AG10803 (cell line): ENCODE measurements around the gene SLC27A4.

Source experiments
- DNase-seq: peaks from one replicate; pipeline ENCODE4 v3.0.0; 2010; ENCODE audit warnings: low read depth
- H3K4me3 ChIP-seq: 2 replicates; pipeline ENCODE4 v1.5.1; 2011; ENCODE audit warnings: mild to moderate bottlenecking, low read length, control low read depth
- CTCF ChIP-seq: conservative IDR thresholded peaks from 2 replicates; pipeline ENCODE4 v1.5.1; 2011; ENCODE audit warnings: mild to moderate bottlenecking, low read length, control low read depth, inconsistent platforms

The SLC27A4 gene

DNA sequence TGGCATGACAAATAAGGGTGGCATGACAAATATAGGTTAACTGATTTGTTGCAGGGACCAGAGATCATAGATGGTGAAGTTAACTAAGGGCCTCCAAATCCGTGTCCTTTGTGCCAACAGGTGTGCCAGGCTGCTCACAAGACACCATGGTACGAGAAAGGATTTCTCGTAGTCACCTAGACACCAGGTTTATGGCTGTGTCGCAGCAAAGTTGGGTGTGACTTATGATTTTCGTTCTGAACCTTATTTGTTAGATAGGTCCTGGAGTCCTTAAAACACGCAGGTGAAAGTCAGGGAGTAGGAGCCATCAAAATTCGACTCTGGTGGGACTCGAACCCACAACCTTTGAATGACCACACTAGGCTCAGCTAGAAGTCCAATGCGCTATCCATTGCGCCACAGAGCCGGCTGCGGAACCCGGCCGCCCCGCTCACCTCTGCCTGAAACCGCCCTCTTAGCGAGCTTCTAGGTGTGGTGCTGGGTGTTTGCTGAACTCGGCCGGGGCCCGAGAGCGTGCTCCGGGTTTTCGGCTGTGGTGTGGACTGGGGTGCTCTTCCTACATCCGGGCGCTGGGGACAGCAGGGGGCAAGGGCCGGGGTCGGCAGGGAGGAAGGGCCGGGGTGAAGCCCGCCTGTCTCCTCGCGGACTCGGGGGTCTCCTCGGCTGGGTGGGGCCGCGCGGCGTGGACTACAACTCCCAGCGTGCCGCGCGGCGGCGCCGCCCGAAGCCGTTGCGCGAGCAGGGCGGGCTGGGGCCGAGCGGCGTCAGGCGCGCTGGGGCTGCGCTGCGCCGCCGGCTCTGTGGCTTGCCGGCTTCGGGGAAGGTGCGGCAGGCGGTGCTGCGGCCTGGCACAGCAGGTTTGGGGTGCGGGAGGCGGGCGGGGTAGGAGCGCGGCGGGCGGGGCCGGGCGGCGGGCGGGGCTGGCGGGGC lies at the start of gene SLC27A4:
SLC27A4 (plus strand) TSS at position 767 of the 930 bp plus-strand sequence. CDS start 2,606 bp downstream, outside the sequence.
- peak within 1 kb of the TSS; percentile 76 for H3K4me3 ChIP-seq
- DNase-seq: peak; percentile 69
- no peak for TF ChIP-seq CTCF

GRCh38 chr9:128292009-128292408 lies 48.3 kb upstream of the SLC27A4 start:
- no peak for TF ChIP-seq CTCF
- no peak for DNase-seq

DNA sequence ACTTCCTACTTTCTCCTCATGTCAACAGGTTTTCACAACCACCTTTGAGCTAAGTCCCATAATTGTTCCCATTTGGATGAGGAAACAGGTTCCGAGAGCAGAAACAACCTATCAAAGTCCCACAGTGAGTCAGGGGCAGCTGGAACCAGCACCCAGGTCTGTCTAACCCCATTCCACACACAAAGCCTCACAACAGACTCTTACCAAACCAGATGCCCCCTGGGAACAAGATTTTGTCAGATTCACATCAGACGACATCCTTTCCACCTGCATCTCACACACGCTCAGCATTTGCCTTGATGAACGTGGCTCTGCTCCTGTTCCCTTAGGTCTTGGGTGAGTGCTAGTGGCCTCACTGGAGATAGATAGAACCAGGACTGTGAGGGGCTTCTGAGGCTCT lies 47.2 kb upstream of the SLC27A4 start:
- H3K4me3 ChIP-seq: no peak overlapping the region
- no peak for DNase-seq

More at GRCh38 chr9:128292009-128292408, 48.3 kb upstream of the SLC27A4 start:
- H3K4me3 ChIP-seq: no peak overlapping the region

GRCh38 chr9:128294142-128294541 lies 46.2 kb upstream of the SLC27A4 start:
- TF ChIP-seq CTCF: no peak
- DNase-seq: no peak
- no peak overlapping the region for H3K4me3 ChIP-seq

More for the DNA sequence above, 47.2 kb upstream of the SLC27A4 start:
- TF ChIP-seq CTCF: no peak

GRCh38 chr9:128296340-128297220 lies 43.7 kb upstream of the SLC27A4 start:
- TF ChIP-seq CTCF: no peak
- DNase-seq: no peak
- no peak overlapping the region for H3K4me3 ChIP-seq

DNA sequence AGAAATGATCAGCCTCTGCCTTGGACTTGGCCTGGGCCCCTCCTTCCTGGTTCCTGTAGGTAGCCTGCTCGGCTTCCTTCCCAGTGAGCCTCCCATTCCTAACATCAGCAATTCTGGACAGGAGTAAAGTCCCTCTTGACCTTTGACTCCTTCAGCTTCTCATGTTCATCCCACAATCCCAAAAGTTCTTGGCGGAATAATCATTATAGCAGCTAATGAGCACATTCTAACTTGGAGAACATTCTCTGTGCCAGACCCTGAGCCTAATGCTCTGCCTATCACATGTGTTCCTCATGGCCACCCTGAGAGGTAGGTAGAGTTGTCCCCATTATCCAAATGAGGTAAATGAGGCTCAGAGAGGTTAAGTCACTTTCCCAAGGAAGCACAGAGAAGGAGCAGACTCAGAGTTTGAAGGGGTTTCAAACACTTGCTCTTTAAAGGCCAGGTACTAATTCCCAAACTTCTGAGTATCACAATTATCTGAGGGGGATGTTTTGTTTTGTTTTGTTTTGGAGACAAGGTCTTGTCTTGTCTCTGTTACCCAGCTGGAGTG lies 43.0 kb upstream of the SLC27A4 start:
- DNase-seq: no peak
- H3K4me3 ChIP-seq: no peak overlapping the region
- no peak for TF ChIP-seq CTCF
